ENCODE data around the gene PARD3B.

PARD3B gene

DNA sequence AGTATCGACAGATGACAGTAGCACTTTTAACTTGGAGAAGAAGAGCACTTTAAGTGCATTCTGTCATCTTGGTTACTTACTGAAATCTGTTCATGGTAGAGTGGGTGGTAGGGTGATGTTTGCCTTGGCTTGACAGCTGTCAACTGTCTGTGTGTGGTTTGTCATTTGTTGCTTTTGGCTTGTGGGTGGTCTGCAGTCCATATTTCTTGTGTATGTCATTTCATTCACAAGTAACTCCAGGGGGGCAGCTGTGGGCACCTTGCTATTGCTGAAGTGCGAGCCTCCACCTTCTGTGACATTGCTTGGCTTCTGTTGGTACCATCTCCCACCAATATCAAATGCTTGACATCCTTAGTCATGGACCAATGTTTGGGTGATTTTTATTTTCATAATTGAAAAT, 825.5 kb downstream of the PARD3B start:
- DNase-seq, result no peak

DNA sequence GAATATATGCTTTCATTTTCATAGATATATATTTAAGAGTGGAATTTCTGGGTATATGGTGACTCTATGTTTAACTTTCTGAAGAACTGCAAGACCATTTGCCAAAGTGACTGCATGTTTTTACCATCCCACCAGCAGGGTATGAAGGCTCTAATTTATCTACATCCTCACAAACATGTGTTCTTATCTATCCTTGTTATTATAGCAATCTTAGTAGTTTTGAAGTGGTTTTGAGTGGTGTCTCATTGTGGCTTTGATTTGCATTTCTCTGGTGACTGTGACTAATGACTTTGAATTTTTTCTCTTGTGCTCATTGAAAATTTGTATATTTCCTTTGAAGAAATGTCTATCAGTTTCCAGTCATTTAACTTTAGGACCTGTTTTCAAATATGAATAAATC, 826.9 kb downstream of the PARD3B start:
- no peak for DNase-seq

DNA sequence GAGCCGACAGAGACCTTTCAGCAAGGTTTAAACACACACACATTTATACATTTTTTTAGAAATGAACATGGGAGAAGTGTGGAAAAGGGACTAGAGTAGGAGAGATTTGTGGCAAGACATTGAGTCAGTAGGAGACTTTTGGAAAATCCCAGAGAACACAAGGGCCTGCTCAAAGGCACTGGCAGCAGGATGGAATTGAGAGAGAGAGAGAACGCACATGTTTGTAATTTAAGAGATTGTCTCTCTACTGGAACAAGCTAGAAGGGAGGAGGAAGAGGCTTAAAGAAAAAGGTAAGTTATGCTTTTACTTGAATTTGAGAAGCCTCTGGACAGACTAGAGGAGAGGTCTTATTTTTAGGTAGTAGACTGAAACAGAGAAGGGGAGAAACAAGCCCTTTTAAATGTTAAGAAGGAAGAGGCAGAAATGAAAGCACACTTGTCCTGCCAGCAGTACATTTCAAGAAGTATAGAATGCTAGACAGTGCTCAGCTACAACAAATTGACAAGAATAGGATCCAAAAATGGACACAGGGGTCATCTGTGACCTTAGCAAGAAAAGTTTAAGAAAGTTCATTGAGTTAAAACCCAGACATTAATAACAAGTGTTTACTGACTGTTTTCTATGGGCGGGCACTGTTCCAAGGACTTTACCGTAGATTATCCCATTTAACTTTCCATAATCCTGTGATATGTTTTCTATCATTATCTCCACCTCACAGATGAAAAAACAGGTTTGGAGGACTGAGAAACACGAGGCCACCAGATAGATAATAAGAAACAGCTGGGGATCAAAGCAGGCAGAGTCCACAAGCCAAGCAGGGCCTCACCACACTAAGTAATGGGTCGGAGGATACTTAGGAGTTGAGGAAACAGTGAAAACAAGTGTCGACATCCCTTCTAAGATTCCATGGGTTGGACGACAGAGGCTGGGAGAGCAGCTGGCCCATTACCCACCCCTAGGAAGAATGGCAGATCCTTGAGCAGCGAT, 830.5 kb downstream of the PARD3B start:
- no peak for DNase-seq

DNA sequence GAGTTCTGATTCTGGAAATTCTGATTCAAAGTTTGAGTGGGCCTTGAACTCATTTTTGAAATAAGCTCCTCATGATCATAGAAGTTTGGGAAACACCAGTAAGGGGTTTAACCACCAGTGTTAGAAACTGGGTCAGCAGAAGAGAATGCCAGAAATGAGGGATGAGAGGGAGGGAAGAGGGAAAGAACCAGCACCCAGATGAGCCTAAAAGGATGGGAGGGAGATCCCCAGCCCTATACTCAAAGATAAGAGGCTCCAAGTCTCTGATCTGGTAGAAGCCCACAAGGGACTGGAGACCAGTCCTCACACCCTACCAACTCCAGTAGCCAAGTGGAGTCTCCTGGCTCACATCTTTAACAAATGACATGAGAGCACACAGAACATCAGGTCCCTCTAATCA, 832.0 kb downstream of the PARD3B start:
- no peak for DNase-seq

DNA sequence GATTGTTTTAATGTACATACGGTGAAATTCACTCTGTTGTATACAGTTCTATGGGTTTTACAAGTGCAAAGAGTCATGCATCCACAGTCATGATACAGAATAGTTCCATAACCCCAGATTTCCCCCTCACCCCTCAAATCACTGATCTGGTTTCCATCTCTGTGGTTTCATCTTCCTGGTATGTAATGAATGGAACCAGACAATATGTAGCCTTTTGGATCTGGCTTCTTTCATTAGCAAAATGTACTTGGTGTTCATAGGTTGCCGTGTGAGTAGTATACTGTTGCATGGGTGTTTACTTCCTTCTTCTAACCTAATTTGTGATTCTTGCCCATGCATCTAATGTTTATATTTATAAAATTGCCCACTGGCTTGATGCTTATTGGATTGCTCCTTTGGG, 838.3 kb downstream of the PARD3B start:
- DNase-seq, result no peak

DNA sequence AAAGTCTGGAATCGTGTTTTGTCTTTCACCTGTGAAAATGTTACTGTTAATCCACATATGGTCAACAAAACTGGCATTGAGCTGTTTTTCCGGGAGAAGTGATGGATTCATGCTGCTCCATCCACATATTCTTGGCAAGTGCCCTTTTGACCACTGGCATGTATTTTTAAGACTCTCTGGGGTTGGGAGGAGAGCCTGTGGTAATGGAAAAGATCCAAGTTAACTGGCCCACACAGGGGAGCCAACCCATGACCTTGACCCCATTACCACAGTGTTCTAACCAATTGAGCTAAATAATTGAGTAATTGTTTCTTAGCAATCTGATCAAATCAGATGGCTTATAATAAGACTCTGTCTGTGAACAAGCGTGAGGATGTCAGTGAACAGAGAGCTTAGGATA, 840.8 kb downstream of the PARD3B start:
- DNase-seq, result no peak

DNA sequence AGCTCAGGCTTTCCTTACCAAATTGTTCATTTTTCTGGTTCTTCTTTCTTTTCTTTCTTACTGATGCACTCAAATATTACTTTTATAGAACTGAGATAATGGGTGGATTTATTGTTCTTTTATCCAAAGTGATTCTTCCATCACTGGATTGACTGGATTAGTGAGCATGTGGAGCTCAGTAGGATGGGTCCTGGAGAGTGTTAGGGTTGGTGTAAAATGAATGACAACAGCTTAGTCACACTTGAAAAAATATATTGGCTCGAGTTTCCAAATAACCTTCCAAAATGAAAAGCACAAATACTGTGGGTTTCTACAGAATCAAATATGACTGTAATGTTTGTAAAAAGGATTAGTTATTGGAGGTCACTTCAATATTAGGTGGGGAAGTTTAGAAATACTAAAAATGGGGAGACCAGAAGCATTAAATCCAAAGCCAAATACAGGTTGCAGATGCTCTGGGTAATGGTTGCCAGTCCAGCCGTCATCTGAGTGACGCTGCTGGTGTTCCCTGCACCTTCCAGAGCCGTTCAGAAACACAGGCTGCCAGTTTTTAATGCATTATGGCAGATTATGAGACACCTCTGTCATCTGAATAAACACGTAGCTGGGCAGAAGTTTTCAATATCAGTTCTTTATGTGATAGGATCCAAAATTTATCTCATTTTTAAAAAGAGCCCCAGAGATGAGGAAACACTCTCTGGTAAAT, 842.2 kb downstream of the PARD3B start:
- DNase-seq, result no peak

DNA sequence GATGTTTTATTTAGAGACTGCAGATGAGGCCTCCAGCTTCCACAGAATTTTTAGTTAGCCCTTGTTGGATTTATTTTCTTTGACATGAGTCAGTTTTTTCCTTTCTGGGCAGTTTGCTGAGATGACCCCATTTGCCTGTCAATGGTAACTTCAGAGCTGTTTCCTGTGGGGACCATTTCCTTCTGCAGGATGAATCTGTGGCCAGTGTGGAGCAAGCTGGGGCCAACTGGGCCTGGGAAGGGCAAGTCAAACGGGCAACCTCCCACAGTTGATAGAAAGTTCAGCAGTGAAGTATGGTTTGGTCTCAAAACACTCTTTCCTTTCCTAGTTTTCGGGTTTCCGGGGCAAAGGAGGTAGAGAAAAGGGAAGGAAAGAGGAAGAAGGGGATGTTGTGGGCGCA, 845.6 kb downstream of the PARD3B start:
- DNase-seq, result no peak

DNA sequence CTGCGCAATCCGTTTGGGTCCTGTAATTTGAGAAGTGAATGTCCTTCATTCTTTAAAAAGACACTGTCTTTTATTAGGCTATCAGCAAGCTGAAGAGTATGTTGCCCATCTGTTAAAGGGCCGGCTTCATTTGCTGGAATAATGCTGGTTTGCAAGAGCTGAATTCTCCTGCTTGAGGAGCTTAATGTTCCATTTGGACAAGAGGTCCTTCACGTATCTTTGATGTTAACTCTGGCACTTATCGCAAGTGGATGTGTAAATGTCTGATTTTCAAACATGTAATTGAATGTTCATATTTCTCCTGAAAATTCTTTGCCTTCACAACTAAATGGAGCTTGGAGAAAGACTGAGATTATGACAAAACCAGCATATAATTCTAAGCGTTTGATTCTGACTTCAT, 856.2 kb downstream of the PARD3B start:
- no peak for DNase-seq

DNA sequence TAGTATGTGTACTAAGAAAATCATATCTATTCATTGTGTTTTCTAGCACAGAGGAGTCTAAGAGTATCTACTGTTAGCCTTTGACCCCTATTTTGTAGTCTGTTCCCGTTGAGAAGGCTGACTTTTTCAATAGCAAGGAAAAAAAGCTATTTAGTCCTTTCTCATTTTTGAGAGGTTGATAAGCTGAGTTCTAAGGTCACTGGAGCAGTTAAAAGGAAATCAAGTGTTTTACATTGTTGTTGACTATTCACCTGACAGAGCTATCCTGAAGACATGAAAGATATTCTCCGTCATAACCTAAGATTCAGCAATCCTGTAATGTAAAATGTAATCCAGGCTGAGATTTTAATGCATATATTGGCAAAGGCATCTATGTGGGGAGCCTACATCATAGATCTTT, 856.7 kb downstream of the PARD3B start:
- DNase-seq, result no peak

DNA sequence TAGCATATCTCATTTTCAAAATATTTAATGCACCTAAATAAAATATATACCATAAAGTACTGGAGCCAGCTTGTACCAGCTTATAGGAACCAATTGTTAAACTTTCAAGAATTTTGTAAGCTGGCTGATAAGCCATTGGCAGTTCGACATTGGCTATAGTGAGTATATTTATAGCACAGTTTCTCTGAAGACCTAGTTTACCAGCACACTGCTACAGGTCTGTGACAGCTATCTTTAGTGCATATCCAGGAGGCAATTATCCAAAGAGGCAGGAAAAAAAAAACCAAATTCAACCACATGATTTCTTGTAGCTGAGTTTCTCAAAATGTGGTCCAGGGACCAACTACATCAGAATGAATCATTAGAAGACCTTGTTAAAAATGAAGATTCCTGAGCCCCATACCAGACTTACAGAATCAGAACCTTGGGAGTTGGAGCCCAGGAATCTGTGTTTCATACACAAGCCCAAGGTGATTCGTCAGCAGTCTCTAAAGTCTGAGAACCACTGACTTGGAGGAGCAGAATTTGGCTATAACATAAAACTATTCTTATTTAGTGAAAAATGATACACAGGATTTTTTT, 858.1 kb downstream of the PARD3B start:
- DNase-seq, result no peak

DNA sequence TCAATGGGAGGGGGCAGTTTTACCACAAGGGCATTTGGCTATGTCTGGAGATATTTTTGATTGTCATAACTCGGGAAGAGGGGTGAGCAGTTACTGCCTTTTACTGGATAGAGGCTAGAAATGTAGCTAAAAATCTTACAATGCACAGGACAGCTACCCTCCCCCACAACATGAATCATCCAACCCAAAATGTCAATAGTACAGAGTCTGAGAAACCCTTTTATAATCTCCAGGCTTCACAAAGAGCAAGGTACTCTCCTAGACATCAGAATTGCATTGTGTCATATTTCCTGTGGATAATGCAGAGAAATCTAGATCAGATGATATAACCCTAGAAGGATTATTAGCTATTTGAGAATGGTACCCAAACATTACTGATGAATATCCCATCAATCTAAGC, 859.9 kb downstream of the PARD3B start:
- no peak for DNase-seq

DNA sequence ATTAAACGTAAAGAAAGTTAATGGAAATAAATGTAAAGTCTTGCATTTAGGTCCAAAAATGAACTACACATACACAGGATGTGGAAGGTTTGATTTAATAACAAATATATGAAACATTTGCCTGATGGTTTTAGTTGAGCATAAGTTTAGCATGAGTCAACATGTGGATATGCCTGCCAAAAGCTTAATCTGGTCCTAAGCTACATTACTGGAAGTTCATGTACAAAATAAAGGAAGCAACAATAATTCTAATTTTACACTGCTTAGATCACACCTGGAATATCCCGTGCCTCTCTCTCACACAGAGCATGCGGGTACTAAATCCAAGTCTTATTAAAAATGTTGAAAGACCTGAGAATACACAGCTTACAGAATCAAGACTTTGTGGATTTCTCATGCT, 860.5 kb downstream of the PARD3B start:
- no peak for DNase-seq

DNA sequence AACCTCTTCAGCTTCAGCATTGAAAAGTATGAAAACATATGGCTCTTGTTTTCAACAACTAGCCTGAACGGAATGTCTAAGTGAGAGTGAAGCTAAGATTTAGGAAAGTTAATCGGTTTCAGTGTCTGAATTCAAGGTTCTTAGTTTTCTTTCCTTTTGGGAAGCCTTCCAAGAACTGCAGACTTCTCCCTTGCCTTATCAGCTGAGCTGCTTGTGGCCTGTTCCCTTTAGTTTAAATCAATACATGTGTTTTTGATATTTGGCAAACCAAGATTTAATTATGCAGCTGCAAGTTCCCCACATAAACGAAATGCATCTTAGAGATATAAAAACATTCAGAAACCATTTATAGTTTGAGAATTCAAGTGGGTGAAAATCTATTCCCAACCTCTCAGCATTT, 862.7 kb downstream of the PARD3B start:
- DNase-seq, result no peak

DNA sequence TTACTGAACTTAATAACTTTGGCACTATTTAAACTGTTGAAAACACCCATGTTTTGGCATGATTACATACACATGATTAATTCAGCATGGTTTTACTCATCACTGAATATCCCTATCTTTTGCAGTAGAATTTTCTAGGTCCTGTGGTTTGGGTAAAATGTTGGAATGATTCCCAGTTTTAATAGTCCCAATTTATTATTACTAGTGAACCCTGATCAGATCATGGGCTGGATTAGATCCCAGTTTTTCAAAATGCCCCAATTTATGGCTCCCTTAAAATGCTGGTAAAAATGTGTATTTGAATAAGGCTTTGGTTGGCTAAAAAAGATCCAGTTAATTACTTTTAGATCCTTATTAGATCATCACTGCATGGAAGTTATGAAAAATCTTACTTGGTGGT, 863.4 kb downstream of the PARD3B start:
- no peak for DNase-seq

DNA sequence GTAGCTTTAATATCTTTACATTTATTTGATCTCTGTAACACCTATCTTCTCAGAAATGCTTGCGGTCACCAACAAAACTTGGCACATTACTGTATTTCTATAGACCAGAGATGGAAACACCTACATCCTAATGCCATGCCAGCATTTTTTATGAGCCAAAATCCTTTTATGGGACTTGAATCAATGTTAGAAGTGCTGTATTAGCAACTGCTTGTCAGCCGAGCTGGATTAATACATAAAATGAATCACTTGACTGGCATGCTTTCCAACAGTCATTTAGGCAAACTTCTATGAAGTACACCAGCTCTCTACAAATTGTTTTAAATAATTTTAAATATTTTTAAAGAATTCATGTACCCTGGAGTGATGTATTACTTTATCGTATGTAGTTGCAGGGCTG, 864.1 kb downstream of the PARD3B start:
- DNase-seq, result no peak

DNA sequence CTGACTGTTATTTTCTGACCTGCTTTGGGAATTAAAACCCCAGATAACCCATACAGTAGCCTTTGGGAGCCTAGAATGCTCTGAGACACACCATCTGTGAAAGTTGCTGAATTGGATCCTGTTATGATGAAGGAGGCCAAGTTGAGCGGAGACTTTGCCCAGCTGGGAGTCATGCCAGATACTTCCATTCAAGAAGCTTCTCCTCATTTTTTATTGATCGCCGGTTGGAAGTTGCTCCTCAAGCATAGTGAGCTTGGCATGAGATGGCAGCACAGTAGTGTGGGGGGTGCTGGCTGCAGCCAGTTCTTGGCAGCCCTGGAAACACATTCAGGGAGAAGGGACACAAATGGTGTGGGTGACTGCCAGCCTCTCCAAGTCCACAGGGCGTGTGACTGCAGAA, 866.3 kb downstream of the PARD3B start:
- DNase-seq, result no peak

DNA sequence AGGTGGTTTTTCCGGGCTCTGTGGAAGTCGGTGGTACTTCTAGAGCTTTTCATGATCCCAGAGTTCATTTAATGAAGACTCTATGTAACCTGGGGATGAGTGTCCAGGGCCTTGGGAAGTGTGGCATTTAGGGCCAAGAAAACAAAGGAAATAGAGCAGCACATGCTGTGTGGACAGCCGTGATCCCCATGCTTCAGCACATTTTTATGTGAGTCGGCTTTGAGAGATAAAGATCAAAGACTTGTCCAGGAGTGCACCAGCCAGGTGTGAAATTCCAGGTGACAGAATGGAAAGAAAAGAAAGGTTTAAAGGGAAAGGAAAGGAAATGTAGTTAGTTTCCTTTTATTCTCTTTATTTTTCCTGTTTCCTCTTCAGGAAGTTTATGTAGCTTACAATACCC, 879.1 kb downstream of the PARD3B start:
- DNase-seq, result no peak

DNA sequence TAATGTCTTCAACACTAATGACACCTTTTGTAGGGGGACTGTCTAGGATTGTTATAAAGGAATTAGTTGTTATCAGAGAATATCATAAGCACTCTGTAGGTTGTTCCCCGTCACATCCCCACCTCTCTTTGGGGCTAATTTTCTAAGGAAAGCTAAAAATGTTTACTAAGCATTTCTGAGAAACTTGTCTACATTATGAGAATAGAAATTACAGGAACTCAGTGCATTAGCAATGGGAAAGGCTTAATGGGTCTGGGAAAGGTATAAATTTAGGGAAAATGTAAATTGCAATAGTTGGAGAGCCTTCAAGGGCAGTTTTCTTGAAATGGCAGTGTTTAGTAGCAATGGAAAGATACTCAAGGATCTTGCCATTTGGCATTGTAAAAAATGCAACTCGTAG, 879.8 kb downstream of the PARD3B start:
- no peak for DNase-seq

DNA sequence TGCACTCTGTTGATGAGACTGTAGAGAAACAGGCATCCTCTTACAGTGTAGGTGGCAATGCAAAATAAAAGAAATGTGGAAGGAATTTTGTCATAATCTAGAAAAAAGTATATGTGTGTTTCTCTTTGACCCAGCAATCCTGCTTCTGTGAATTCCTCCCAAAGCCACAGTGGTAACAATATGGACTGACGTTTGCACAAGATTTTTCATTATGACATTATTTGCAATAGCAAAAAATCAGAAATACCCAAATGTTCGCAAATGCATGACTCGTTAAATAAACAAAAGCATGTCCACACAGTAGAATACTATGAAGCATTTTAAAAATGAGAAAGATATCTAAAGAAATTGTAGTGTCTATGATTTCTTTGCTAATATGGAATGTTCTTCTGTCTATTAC, 881.8 kb downstream of the PARD3B start:
- DNase-seq, result no peak

DNA sequence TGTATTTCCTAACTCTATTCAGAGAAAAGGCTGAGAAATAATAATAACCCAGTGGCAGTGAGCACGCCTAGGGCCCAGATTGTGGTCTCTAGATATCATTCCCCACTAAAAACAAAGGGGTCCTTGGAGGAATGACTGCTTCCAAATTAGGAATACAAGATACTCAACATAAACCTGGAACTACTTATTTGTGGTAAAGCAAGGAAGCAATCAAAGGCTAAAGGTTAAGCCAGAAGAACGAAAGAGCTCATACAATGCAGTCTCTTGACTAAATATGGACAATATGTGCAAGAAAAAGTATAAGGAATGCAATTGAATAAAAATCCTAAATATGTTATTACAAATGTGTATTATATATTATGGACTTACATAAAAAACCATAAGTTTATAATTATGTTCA, 883.5 kb downstream of the PARD3B start:
- no peak for DNase-seq

DNA sequence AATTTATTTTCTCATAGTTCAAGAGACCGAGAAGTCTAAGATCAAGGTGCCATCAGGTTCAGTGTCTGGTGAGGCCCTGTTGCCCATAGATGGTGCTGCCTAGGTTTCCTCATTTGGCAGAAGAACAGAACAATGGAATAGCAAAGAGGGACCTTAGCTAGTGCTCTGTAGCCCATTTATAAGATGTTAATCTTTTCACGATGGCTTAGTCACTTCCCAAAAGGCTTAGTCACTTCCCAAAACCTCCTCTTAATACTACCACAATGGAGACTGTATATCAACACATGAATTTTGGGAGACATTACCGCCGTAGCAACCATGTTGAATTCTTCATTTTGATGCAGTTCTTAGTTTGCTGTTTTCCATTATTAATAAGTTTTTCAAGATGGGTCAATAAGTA, 890.7 kb downstream of the PARD3B start:
- DNase-seq, result no peak

DNA sequence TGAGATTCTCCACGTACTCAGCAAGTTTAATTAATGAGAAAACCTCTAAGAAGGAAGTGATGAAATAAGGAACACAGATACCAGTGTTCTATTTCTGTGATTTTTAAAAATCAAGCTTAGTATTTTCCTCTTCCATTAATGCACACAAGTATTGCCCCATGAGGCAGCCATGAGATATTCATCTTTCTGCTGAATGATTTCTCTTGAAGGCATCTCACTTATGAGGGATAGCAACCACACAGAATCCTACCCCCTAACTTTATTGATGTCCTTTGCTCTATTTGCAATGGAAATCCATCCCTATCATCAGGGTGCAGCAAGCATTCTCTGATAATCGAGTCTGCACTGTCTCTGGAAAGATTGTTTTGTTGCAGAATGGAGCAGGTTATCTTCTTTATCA, 893.0 kb downstream of the PARD3B start:
- no peak for DNase-seq

DNA sequence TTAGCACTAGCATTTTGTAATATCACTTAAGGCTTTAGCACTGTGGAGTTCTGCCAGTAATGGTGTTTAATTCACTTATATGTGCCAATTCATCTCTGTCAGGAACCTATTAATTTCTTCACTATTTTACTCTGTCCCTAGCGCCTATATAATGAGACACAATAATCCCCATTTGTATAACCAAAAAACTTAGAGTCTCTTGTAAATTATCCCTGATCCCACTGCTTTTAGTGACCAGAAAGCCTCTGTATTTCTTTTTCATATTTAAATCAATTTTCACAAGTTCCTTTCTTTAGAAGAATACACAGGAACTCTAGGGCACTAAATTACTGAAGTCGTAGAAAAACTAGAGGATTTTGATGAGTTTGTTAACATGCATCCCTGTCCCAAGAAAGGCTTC, 894.3 kb downstream of the PARD3B start:
- DNase-seq, result no peak

Measured in activated effector memory CD4-positive, alpha-beta T cell treated with Interleukin-2 at 50 U/mL for 16 hours (primary cell).